Caco-2 (cell line): Measurements from ENCODE around the gene HS3ST4. TPM values are rescaled to one million over a fixed set of nuclear protein-coding genes. Genes with fewer than 3 reads are reported as not detected.

ENCODE experiments used
- BruUV-seq: library from RNA; stranded (reverse); fragments of 400-500 nt; replicated peaks from 2 replicates; lab custom pipeline; 2021; lab: Mats Ljungman, UMichigan
- CTCF ChIA-PET: fragments of 300-600 bp; sonication (Branson Sonifier 250); formaldehyde crosslinking; loops from one replicate; lab custom pipeline; 2022; ENCODE audit warnings: antibody characterized with exemption; lab: Charles Lee
- POLR2A ChIA-PET: fragments of 300-600 bp; sonication (Branson Sonifier 250); formaldehyde crosslinking; loops from one replicate; lab custom pipeline; 2022; ENCODE audit warnings: antibody characterized with exemption; lab: Charles Lee
- DNase-seq, 2 experiments: peaks; one replicate each; pipeline versions ENCODE4 v3.0.0 to v3.0.0-alpha.2; 2020 to 2022
- H3K27me3 ChIP-seq: replicated peaks from 2 replicates; pipeline ENCODE4 v1.6.0; 2011; ENCODE audit warnings: low read length; ENCODE audit not compliant: control insufficient read depth, insufficient read depth
- H3K36me3 ChIP-seq: 2 replicates; pipeline ENCODE4 v1.5.1; 2011; ENCODE audit warnings: low read length; ENCODE audit not compliant: control insufficient read depth, insufficient read depth
- H3K4me1 ChIP-seq: fragments of 250-450 bp; sonication (Bioruptor Pico); 2 replicates; pipeline ENCODE4 v1.5.1; 2020; ENCODE audit warnings: mild to moderate bottlenecking
- H3K4me3 ChIP-seq: 2 replicates; pipeline ENCODE4 v1.5.1; 2011; ENCODE audit warnings: low read depth, mild to moderate bottlenecking, control low read depth, low read length
- H3K9me3 ChIP-seq: fragments of 250-450 bp; sonication (Bioruptor Pico); 2 replicates; pipeline ENCODE4 v1.5.1; 2020; ENCODE audit warnings: mild to moderate bottlenecking, moderate library complexity
- H3K27ac Mint-ChIP-seq: one replicate; pipeline ENCODE4 v1.8.0; 2022; ENCODE audit warnings: mixed read lengths; ENCODE audit not compliant: unreplicated experiment
- H3K27me3 Mint-ChIP-seq: one replicate; pipeline ENCODE4 v1.8.0; 2022; ENCODE audit warnings: mixed read lengths; ENCODE audit not compliant: insufficient read depth, unreplicated experiment
- H3K36me3 Mint-ChIP-seq: one replicate; pipeline ENCODE4 v1.8.0; 2022; ENCODE audit warnings: mild to moderate bottlenecking, mixed read lengths; ENCODE audit not compliant: insufficient read depth, unreplicated experiment
- H3K4me1 Mint-ChIP-seq: one replicate; pipeline ENCODE4 v1.8.0; 2022; ENCODE audit warnings: low read depth, mixed read lengths; ENCODE audit not compliant: unreplicated experiment
- H3K4me3 Mint-ChIP-seq: one replicate; pipeline ENCODE4 v1.8.0; 2022; ENCODE audit warnings: mild to moderate bottlenecking, moderate library complexity, mixed read lengths; ENCODE audit not compliant: unreplicated experiment
- H3K9me3 Mint-ChIP-seq: one replicate; pipeline ENCODE4 v1.8.0; 2022; ENCODE audit warnings: mixed read lengths; ENCODE audit not compliant: unreplicated experiment
- intact Hi-C: fragments of 100-400 bp; cut with micrococcal nuclease; formaldehyde crosslinking; loops from one replicate; pipeline ENCODE4 v1.10.0; 2022; ENCODE audit not compliant: unreplicated experiment
- total RNA-seq: library from RNA; stranded (reverse); gene quantifications from 2 replicates; pipeline ENCODE4 v1.2.3, GENCODE V29; 2022
- TF ChIP-seq, protein P1 (sequence below), 2 experiments: fragments of 200-600 bp in 1 of 2; IDR thresholded peaks; 1 replicate in 1 of 2; 2 replicates in 1 of 2; pipeline versions ENCODE4 v1.5.1 to v1.8.0; 2011 to 2022; ENCODE audit warnings: antibody characterized with exemption in 1 of 2, control low read depth in 1 of 2, inconsistent platforms in 1 of 2, low read depth in 1 of 2, low read length in 1 of 2, mild to moderate bottlenecking in 1 of 2, moderate library complexity in 1 of 2; ENCODE audit not compliant: insufficient read depth in 1 of 2, severe bottlenecking in 1 of 2, unreplicated experiment in 1 of 2

Gene HS3ST4
- total RNA-seq, 1 experiment from 2014 or later = 0.11 TPM

DNA sequence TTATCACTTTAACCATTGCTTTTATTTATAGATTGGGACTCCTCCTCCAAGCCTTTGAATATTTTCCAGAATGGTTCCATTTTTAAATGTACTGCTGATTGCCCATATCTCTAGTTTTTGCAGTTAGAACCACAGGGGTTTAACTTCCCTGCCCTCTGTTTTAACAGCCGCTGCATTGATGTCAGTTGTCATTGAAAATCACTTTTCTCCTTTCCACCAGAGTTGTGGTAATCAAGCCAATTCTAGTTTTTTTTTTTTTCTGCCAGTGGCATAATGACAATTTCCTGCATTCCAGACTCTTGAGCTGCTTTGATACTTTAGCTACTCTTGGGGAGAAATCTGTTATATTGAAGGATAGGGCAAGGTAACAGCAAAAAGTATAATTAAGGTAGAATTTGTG, 91.5 kb downstream of the HS3ST4 start:
- ChIA-PET CTCF (no interaction called here), POLR2A (no interaction called here)
- H3K4me1 Mint-ChIP-seq = no peaks in the 10 kb centered on the region
- Histone ChIP-seq H3K36me3 (no peaks in the 10 kb centered on the region), H3K4me3 (no peak overlapping the region), H3K27me3 (no peaks in the 10 kb centered on the region), H3K4me1 (no peaks in the 10 kb centered on the region), H3K9me3 (no peaks in the 10 kb centered on the region)
- peaks cover 5% of the 10 kb centered on the region for H3K27me3 Mint-ChIP-seq
- no peak for DNase-seq
- no TSS peak for BruUV-seq
- no peak overlapping the region for H3K4me3 Mint-ChIP-seq
- intact Hi-C loops = no loop called here
- TF ChIP-seq, protein P1, sequence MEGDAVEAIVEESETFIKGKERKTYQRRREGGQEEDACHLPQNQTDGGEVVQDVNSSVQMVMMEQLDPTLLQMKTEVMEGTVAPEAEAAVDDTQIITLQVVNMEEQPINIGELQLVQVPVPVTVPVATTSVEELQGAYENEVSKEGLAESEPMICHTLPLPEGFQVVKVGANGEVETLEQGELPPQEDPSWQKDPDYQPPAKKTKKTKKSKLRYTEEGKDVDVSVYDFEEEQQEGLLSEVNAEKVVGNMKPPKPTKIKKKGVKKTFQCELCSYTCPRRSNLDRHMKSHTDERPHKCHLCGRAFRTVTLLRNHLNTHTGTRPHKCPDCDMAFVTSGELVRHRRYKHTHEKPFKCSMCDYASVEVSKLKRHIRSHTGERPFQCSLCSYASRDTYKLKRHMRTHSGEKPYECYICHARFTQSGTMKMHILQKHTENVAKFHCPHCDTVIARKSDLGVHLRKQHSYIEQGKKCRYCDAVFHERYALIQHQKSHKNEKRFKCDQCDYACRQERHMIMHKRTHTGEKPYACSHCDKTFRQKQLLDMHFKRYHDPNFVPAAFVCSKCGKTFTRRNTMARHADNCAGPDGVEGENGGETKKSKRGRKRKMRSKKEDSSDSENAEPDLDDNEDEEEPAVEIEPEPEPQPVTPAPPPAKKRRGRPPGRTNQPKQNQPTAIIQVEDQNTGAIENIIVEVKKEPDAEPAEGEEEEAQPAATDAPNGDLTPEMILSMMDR (IDR thresholded peaks at IDR 0.05; ENCODE audit: insufficient read depth in 1 of 2, low read depth in 1 of 2, low read length in 1 of 2, severe bottlenecking in 1 of 2, unreplicated experiment in 1 of 2) = no peak
- H3K36me3 Mint-ChIP-seq = no peaks in the 10 kb centered on the region
- no peaks in the 10 kb centered on the region for H3K9me3 Mint-ChIP-seq
- no peak overlapping the region for H3K27ac Mint-ChIP-seq

DNA sequence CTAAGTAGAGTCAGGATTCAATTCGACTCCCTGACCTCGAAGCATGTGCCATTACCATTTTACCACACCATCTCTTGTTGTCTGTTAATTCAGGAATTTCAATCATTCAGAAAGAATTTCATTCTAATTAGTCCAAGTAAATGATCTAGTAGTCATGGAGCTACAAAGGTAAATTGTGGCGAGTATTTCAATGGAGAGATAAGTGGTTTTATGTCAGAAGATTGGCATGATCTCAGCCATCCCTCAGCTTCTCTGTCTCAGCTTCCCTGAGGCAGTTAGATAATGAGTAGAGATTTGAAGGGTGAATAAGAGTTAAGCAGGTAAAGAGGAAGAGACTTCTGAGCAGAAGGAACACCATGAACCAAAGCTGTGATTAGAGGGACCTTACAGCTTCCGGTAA, 93.6 kb downstream of the HS3ST4 start:
- Histone ChIP-seq H3K36me3 (no peaks in the 10 kb centered on the region), H3K4me3 (no peak overlapping the region), H3K9me3 (no peaks in the 10 kb centered on the region), H3K4me1 (no peaks in the 10 kb centered on the region), H3K27me3 (no peaks in the 10 kb centered on the region)
- POLR2A ChIA-PET = no interaction called here
- H3K27me3 Mint-ChIP-seq = peaks cover 9% of the 10 kb centered on the region
- no peaks in the 10 kb centered on the region for H3K36me3 Mint-ChIP-seq
- H3K4me3 Mint-ChIP-seq = no peak overlapping the region
- intact Hi-C loops = no loop called here
- H3K4me1 Mint-ChIP-seq = no peaks in the 10 kb centered on the region
- TF ChIP-seq, protein P1 (IDR thresholded peaks at IDR 0.05; ENCODE audit: insufficient read depth in 1 of 2, low read depth in 1 of 2, low read length in 1 of 2, severe bottlenecking in 1 of 2, unreplicated experiment in 1 of 2) = no peak
- BruUV-seq = no TSS peak
- H3K9me3 Mint-ChIP-seq = no peaks in the 10 kb centered on the region
- CTCF ChIA-PET = no interaction called here
- no peak overlapping the region for H3K27ac Mint-ChIP-seq
- DNase-seq = no peak

DNA sequence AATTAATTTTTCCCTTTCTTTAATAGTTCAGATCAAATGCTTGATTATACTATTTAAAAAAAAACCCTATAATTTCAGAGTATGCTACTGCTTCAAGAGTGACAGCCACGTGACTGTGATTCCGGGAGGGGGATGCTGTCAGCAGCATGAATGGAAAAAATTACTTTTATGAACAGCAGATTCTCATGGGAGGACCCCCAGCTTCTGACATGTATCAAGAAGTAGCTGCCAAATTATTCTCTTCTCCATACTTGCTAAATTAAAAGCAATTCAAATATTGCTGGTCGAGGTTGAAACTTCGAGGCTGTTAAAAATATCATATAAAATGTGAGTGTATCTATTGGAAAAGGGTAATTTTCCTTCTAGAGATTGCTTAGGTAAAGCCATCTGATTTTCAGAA, 95.0 kb downstream of the HS3ST4 start:
- POLR2A ChIA-PET = no interaction called here
- Mint-ChIP-seq H3K4me1 (no peaks in the 10 kb centered on the region), H3K27me3 (peaks cover 9% of the 10 kb centered on the region), H3K4me3 (no peak overlapping the region), H3K36me3 (no peaks in the 10 kb centered on the region), H3K9me3 (no peaks in the 10 kb centered on the region), H3K27ac (no peak overlapping the region)
- TF ChIP-seq, protein P1 (IDR thresholded peaks at IDR 0.05; ENCODE audit: insufficient read depth in 1 of 2, low read depth in 1 of 2, low read length in 1 of 2, severe bottlenecking in 1 of 2, unreplicated experiment in 1 of 2) = no peak
- intact Hi-C loops = no loop called here
- Histone ChIP-seq H3K27me3 (no peaks in the 10 kb centered on the region), H3K4me3 (no peak overlapping the region), H3K9me3 (no peaks in the 10 kb centered on the region), H3K36me3 (no peaks in the 10 kb centered on the region), H3K4me1 (no peaks in the 10 kb centered on the region)
- no peak for DNase-seq
- CTCF ChIA-PET = no interaction called here
- BruUV-seq = no TSS peak
